CD4-positive, alpha-beta T cell treated with Interleukin-4 for 1 hour (primary cell): ENCODE data around the gene EXOC3L1.

Experiments
- DNase-seq, 2 donors: peaks; one replicate each; pipeline ENCODE4 v3.0.0-alpha.2; 2020 to 2022

Gene EXOC3L1, protein sequence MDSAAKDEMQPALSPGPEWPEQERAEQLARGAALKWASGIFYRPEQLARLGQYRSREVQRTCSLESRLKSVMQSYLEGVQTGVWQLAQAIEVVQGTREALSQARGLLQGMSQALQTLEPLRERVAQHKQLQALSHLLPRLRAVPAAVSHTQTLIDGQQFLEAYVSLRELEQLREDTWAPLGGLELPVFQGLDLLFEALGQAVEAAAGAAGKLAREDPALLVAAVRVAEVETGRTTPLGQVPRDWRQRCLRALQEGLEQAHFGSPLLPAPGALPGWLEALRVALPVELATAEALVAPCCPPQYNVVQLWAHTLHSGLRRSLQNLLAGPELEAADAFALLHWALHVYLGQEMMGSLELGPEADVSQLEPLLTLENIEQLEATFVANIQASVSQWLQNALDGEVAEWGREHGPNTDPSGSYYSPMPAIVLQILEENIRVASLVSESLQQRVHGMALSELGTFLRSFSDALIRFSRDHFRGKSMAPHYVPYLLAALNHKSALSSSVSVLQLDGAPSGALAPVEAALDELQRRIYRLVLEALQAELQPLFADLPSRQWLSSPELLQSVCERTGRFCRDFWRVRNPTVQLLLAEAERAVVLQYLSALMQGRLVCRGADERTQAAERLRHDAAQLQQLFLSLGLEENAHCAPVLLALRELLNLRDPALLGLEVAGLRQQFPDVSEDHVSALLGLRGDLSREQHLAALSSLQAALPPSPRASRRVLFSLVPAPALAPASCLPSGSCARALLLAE

DNA sequence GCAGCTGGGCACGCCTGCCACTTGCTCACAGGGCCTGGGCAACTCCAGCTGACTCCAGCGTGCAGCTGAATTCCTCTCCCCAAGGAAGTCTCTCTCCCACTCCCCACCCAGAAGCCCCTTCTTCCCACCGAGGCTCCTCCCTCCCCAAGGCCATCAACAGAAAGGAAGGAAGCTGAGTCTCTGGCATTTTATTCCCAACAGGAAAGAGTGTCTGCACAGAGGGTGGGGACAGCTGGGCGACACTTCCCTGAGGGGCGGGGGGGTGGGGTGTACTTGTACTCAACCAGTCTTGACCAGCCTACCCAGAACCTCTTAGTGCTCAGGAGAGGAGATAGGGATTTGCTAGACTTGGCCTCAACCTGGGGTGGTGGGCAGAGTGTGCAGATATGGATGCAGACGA is at the start of gene EXOC3L1:
Gene EXOC3L1 (minus strand): TSS at position 96 of the 400 bp plus-strand sequence. CDS start 460 bp downstream, outside the sequence.
- no peak for DNase-seq

DNA sequence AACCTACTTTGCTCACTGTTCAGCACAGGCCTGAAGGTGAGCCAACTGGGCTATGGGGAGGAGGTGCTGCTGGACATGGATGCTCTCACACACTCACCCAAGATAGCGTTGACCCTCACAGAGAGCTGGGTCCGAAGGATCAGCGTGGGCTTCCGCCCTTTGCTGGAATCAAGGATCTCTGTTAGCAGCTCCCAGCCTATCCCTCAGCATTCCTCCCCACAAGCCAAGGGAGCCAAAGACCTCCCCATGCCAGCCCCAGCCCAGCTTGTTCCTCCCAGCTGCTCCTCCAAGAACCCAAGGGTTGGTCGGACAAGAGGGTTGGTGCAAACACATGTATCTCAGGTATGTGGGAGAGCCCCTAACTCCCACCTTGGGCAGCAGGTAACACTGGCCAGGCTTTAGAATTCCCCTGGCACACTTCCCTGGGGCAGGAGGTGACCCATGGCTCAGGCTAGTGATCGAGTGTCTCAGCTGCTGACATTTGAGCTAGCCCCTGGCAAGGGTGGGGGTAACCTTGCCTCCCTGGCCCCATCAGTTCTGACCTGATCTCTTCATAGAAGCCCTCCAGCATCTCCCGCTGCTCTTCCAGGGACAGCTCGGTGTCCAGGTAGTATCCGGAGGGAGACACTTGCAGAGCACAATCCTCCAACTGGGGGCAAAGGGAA is 49.0 kb upstream of the EXOC3L1 start:
- DNase-seq, result no peak

DNA sequence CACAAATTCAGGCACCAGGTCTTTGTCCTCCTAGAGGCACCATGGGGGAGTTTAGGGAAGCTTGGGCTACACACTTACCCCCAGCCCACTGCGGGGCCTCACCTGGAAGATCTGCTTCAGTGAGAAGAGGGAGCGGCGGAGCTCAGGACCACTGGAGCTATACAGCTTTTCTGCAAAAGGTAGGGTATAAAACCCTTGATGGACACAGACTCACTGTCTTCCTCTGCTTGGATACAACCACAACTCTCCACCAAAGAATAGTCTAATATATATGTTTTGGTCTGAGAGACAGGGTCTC is 48.3 kb upstream of the EXOC3L1 start:
- DNase-seq, result no peak

DNA sequence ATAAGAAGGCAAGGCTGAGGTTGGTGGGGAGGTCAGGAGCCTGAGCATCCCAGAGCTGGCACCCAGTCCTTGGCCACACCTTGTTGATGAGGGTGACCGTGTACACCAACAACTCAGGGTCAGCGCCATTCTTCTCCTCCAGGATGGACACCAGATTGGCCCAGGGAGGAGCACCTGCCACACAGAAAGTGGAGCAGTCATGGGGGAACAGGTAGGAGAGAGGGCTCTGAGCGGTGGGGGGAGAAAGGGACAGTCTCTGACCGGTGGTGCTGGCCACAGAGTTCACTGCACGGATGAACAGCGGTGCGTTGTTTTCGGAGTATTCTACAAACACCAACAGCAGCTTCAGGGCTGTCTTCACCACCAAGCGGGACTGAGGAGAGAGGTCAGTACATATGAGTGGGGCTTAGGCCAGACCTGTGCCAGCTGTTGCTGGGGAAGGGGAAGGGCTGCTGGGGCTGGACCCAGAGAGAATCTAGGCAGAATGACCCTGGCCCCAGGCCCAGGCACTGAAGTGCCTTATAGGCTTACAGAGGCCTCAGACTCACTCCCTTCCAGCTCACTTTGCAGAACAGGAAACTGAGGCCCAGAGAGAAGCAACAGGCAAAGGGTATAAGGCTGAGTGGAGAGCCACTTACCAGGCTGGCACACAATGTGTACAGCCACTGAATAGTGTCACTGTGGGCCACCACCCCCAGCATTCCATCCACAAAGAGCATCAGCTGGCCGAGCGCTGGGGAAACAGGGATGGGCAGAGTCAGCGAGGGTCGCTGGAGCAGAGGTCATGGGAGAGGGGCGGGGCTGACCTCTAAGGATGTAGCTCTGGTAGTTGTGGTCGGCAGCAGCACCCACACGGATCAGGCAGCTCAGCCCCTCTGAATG is 47.7 kb upstream of the EXOC3L1 start:
- DNase-seq, result no peak

DNA sequence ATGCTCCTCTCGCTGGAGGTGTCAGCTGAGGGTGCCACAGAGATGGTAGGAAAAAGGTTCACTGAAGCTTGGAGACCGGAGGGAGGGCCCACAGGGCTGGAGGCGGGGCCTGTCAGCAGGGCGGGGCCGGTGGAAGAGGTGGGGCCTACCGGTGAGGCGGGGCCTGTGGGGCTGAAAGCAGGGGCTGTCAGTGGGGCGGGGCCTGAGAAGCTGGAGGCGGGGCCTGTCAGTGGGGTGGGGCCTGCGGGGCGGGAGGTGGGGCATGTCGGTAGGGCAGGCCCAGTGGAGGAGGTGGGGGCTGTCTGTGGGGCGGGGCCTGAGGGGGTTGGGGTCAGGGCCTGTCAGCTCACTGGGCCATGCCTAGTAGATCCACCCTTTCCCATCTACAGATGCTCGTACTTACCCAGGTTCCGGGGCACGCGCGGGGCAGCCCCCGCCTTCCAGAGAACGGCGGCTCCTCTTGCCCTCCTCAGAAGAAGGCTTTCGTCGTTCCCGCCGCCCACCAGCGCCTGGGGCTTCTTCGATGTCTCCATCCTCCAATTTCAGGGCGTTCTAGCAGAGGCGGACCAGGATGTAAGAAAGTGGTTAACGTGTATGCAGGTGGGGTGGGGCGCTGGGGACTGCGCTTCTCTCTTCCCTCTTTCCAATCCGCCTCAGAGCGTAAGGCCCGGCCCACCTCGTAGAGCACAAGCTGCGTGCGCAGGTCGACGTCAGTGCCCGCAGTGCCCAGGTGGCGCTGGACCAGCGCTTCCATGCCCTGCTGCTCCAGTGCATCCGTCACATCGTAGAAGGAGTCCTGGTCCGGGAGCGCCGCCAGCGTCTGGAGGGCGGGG is 46.8 kb upstream of the EXOC3L1 start:
- DNase-seq, result peak; percentile 70 to 87

DNA sequence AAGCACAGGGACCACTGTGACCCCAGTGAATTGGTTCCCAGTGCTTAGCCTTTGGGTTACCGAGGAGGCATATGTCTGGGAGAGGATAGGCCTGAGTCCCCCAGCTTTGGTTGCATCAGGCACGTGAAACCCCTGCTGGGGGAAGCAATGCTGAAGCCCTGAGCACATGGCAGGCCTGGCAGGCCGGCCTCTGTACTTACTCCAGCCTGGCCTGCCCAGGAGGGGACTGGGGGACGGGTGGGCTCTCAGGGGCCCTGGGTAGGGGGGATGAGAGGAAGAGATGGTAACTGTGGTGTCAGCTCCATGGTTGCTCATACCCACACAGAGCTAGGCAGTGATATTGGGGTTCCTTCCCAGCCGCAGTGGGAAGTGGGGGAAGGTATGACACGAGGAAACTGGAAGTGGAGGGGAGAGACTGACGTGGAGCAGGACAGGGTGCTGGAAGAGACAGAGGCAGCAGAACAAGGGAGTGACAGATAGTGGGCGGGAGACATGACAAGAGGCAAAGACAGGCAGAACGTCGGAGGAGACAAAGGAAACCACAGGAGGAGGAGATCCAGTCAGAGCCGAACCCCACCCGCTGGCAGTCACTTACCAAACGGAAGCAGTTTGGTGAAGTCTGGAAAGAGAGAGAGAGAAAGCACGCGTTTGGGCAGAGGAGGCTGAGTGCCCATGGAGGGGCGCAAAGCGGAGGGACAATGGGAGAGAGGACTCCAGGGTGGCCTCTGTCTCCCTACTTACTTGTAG is 46.1 kb upstream of the EXOC3L1 start:
- peak; percentile 30 to 78 for DNase-seq

DNA sequence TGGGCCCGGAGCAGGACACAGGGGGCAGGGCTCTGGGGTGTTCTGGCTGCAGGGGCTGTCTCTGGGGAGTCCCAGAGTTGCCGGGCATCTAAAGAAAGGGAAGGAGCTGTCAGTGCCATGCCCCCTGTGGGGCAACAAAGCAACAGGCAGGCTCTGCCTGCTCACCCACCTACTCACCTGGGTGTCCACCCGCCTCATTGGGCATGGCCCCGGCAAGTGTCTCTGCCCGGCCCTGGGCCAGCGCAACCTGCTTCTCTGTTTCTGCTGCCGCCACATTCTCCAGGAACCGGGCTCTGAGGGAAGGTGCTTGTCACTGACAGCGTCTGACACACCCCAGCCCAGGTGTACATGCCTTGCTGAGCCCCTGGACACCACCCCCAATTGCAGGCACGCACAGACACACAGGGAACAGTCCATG is 44.3 kb upstream of the EXOC3L1 start:
- DNase-seq, result no peak

DNA sequence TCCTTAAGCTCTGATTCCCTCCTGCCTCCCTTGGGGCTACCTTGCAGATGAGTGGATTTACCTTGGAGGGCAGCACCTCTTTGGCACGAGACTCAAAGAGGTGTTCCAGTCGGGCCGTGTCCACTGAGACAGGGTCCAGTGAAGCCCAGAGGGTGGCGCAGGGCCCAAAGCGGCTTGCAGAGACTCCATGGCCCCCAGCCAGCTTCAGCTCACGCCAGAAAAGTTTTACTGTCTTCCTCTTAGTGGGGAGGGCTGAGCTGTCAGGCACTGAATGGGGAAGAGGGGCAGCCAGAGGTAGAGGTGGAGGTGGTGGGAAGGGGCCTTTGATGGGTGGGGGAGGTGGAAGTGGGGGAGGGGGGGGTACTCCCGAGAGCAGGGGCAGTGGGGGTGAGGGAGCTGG is 43.7 kb upstream of the EXOC3L1 start:
- DNase-seq, result no peak

DNA sequence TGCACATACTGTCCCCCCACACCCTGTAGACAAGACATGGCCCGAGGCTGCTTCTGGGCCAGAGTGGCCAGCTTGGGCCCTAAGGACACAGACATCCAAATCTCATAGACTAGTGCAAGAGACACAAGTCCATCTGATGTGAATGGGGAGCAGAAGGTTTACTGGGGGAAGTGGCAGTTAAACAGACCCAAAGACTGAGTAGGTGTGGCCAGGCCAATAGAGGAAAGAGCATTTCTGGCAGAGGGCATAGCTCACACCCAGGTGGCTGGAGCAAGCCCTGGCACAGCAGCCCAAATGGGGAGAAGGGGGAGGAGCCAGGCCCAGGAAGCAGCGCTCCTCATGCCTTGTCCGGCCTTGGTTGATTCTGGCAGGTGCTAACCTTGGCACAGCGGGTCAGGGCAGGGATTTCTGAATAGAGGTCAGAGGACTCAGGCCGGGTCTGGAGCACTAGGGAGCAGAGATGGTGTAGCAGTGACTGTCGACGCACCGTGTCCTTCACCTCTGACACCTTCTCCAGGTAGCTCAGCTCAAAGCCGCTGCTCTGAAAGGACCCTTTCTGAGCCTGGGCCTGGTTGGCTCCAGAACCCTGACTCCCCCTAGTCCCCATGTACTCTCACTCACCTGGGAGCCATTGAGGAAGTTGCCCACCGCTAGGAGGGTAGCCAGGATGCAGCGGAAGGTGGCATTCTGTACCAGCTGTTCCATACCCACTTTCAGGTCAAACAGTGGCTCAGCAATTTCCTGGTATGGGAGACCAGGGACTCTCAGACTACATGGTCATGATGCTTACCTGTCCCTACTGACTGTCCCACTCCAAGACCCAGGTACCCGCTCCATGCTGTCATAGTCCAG is 41.1 kb upstream of the EXOC3L1 start:
- no peak for DNase-seq

DNA sequence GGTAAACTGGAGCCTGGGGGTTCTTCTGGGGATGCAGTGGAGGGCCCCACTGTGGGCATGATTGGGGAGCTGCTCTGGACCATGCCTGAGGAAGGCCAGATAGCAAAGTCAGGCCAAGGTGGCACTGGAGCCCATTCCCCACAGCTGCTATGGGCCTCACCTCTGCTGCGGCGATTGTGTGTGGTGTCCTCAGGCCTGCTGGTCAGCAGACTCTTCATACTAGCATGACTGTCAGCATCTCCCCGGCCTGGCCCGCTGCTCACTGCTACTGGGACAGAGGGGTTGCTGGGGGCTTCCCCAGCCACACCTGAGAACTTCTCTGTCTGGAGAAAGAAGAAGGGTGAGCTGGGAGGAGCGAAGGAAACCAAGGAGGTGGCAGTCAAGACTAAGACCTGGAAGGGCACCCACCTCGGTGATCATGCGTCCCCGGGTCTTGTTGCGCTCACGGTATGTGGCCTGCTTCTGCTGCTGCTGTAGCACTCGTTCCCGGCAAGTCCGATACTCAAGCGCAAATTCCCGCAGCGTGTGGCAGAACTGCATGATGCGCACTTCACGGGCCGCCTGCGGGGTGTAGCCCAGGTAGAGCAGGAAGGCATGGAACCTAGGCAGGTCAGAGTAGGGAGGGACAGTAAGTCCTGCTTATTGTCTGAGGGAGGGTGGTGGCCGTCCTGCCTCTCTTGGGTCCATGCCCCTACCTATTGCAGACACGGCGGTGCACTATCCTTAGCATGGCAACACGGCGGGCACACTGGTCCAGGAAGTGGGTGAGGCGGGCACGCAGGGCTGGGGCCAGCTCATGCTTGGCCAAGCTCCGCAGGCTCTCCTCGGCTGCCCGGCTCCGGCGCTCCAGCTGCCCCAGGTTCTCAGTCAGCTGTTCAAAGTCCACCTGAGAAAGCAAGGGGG is 40.2 kb upstream of the EXOC3L1 start:
- DNase-seq, result no peak

DNA sequence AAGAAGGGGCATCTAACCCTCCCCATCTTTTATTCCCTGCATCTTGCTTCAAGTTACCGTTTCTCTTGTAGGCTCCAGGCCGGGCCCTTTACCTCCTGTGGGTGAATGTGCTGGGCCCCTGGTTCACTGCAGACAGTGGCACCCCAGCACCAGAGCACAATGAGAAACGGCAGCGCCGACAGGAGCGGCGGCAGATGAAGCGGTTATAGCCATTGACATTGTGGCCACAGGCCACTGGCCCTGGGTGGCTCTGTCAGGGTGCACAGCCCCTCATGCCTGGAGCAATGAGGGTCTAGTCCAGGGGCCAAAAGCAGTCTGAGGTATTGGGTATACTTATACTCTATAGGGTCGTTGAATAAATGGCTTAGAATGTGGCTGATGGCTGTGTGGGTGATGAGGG is 39.0 kb upstream of the EXOC3L1 start:
- DNase-seq, result no peak

DNA sequence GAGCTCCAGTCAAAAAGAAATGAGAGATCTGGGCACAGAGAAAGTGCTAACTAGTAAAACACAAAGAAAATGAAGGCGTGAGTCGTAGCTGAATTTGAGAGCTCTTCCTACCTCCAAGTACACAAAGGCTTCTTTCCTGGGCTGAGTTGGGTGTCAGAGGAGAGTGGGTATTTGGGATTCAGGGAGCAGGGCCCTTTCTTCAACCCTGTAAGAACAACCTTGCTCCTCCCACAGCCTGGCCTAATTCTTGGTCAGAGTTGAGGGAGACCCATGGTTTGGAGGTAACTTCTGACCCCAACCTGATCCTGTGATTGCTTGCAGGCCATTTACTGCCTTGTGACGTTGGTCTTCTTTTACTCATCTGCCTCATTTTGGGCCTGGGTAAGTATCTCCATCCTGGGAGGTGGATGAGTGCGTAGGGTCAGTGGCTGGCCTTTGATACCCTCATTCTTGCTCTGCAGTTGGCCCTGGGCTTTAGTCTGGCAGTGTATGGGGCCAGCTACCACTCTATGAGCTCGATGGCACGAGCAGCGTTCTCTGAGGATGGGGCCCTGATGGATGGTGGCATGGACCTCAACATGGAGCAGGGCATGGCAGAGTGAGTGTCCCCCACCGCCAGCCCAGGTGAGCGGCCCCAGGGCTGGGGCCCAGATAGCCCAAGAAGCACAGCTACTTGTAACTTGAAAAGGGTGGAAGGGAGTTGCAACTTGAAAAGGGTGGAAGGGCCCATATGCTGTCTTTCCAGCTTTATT is 38.3 kb upstream of the EXOC3L1 start:
- no peak for DNase-seq

DNA sequence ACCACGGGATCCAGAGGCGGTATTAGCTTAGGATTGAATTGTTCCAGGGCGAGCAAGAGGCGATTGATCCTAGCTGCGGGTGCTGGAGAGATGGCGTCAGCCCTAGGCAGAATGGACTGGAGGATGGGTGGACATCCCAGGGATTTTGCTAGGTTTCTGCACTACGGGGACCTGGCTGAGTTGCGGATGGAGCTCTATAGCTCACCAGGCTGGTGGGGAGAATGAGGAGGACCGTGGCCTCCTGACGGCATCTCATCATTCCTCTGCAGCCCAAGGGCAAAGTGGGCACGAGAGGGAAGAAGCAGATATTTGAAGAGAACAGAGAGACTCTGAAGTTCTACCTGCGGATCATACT is 37.6 kb upstream of the EXOC3L1 start:
- no peak for DNase-seq

DNA sequence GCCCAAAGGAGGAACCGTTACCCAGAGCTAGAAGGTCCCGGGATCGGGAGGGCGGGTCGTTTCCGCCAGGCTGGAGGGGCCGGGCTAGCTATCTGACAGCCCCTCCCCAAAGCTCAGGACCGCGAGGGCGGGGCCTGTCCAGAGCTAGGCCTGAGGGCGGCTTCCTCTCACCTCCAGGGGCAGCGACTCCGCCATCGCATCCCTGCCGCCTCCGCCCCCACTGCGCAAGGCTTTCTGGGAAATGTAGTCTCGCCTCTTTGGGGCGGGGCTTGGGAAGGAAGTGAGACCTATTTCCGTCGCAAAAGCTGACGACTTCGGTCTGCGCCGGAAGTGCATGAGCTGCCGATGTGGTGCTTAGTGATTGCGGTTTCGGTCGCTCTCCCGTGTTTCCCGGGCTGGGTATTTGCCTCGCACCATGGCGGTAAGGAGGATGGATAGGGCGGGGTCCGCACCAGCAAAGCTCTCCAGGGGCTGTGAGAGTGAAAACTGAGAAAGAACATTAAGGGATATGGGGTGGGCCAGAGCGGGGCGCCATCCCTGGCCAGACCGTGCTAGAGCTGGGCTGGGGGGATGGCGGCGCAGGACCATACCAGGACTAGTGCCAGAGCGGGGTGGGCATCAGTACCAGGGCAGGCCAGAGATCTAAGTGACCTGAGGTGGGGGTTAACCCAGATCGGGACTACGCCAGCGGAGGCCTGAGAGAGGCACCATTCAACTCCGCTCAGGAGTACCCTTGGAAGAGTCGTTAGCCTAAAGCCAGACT is 37.0 kb upstream of the EXOC3L1 start, which contains the start of gene TMEM208:
Gene TMEM208 (plus strand): TSS at position 327 of the 763 bp plus-strand sequence. CDS start 89 bp downstream, at position 416.
- DNase-seq, result peak; percentile 98

DNA sequence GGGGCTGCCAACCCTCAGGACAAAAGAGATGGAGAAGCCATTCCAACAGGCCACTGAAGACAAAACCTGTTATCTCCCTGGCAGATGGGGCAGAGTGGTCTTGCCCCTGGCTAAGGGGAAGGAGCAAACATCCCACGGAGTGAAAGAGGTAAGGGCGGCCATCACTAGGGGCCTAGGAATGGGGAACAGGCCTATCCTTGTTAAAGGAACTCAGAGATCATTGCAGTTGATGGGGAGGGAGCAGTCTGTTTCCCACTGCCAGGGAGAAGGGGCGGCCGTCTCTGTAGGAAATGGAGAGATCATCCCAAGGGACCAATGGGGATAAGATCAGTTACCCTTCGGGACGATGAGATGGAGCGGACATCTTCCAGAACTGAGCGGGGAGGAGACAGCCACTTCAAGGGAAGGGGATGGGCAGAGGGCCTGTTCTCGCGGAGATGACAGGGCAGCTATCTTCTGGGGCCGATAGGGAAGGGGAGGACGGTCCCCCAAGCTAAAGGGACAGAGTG is 36.4 kb upstream of the EXOC3L1 start:
- no peak for DNase-seq

DNA sequence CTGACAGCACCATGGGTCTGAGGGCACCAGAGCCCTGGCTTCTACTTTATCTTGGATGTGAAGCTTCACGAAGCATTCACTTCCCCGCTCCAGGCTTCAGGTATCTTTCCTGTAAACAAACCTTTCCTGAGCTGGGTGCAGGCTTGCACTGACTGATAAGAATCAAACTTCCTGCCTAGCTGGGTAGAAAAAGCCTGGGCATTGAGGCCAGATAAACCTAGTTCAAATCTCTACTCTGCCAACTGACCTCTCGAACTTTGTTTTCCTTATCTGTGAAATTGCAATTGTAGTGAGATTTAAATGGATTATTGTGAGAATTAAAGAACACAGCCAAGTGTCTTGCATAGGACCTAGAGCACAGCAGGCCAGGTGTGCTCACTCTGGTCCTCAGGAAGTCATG is 34.1 kb upstream of the EXOC3L1 start:
- DNase-seq, result no peak
